ENCODE results near the gene MMP28. TPM values are rescaled to one million over a fixed set of nuclear protein-coding genes. Genes with fewer than 3 reads are reported as not detected.

Gene MMP28
- polyA plus RNA-seq, 3 donors: 1.4 to 1.5 (median 1.4) TPM

- no peak for DNase-seq (ENCODE audit: low read depth in 3 of 3, low spot score in 2 of 3)
These were observed 66.9 kb downstream of the MMP28 start for GRCh38 chr17:35728551-35728950.

GRCh38 chr17:35727635-35728034, 67.8 kb downstream of the MMP28 start:
- no peak for DNase-seq (ENCODE audit: low read depth in 3 of 3, low spot score in 2 of 3)

GRCh38 chr17:35726953-35727460, 68.4 kb downstream of the MMP28 start:
- no peak for DNase-seq (ENCODE audit: low read depth in 3 of 3, low spot score in 2 of 3)

GRCh38 chr17:35726127-35726952, 69.1 kb downstream of the MMP28 start:
- DNase-seq (ENCODE audit: low read depth in 3 of 3, low spot score in 2 of 3): peak in 1 of 3 donors; percentile 51

- DNase-seq (ENCODE audit: low read depth in 3 of 3, low spot score in 2 of 3): no peak
These were observed 69.7 kb downstream of the MMP28 start for GRCh38 chr17:35725802-35726126.

- no peak for DNase-seq (ENCODE audit: low read depth in 3 of 3, low spot score in 2 of 3)
These were observed 70.4 kb downstream of the MMP28 start for GRCh38 chr17:35725058-35725457.

- DNase-seq (ENCODE audit: low read depth in 3 of 3, low spot score in 2 of 3): no peak
These were observed 71.7 kb downstream of the MMP28 start for GRCh38 chr17:35723735-35724134.

- no peak for DNase-seq (ENCODE audit: low read depth in 3 of 3, low spot score in 2 of 3)
These were observed 78.0 kb downstream of the MMP28 start for GRCh38 chr17:35717475-35717874.

GRCh38 chr17:35716897-35717465, 78.5 kb downstream of the MMP28 start:
- DNase-seq (ENCODE audit: low read depth in 3 of 3, low spot score in 2 of 3): no peak

GRCh38 chr17:35716173-35716572, 79.3 kb downstream of the MMP28 start:
- no peak for DNase-seq (ENCODE audit: low read depth in 3 of 3, low spot score in 2 of 3)

Other genes starting within 250 kb of the MMP28 start
- gene SLFN14, start 234.8 kb downstream of the MMP28 start, polyA plus RNA-seq (ENCODE audit: insufficient read length in 3 of 3): under 1 TPM; 0.18 to 0.29 (median 0.24) TPM
- 10 to 100 TPM; 12.1 to 12.7 (median 12.4) TPM for gene PEX12, start 217.1 kb downstream of the MMP28 start, polyA plus RNA-seq (ENCODE audit: insufficient read length in 3 of 3)
- 100 to 1,000 TPM; 133 to 145 (median 137) TPM for gene AP2B1, start 208.3 kb downstream of the MMP28 start, polyA plus RNA-seq (ENCODE audit: insufficient read length in 3 of 3)
- gene RASL10B, start 64.0 kb downstream of the MMP28 start, polyA plus RNA-seq (ENCODE audit: insufficient read length in 3 of 3): 10 to 100 TPM; 10.2 to 12.9 (median 11.2) TPM
- under 1 TPM in 1 of 3 donors, not detected in 2; 0.06 TPM for gene GAS2L2, start 42.4 kb downstream of the MMP28 start, polyA plus RNA-seq (ENCODE audit: insufficient read length in 3 of 3)
- gene C17orf50, start 34.8 kb downstream of the MMP28 start, polyA plus RNA-seq (ENCODE audit: insufficient read length in 3 of 3): not detected
- 100 to 1,000 TPM; 223 to 239 (median 239) TPM for gene TAF15, start 13.8 kb upstream of the MMP28 start, polyA plus RNA-seq (ENCODE audit: insufficient read length in 3 of 3)
- under 1 TPM in 1 of 3 donors, not detected in 2; 0.17 TPM for gene HEATR9, start 73.2 kb upstream of the MMP28 start, polyA plus RNA-seq (ENCODE audit: insufficient read length in 3 of 3)
- 1 to 10 TPM; 1.4 to 2.3 (median 1.6) TPM for gene CCL5, start 84.7 kb upstream of the MMP28 start, polyA plus RNA-seq (ENCODE audit: insufficient read length in 3 of 3)
- gene RDM1, start 135.1 kb upstream of the MMP28 start, polyA plus RNA-seq (ENCODE audit: insufficient read length in 3 of 3): 1 to 10 TPM; 1.9 to 2.6 (median 2.2) TPM
- gene LYZL6, start 148.1 kb upstream of the MMP28 start, polyA plus RNA-seq (ENCODE audit: insufficient read length in 3 of 3): not detected
- gene CCL16, start 185.9 kb upstream of the MMP28 start, polyA plus RNA-seq (ENCODE audit: insufficient read length in 3 of 3): under 1 TPM in 2 of 3 donors, not detected in 1; 0.13 to 0.14 TPM
- 10 to 100 TPM; 14.1 to 25.3 (median 16.3) TPM for gene CCL14, start 191.1 kb upstream of the MMP28 start, polyA plus RNA-seq (ENCODE audit: insufficient read length in 3 of 3)
- gene CCL15, start 205.9 kb upstream of the MMP28 start, polyA plus RNA-seq (ENCODE audit: insufficient read length in 3 of 3): 1 to 10 TPM; 6.4 to 8.1 (median 7.9) TPM
- gene CCL23, start 222.3 kb upstream of the MMP28 start, polyA plus RNA-seq (ENCODE audit: insufficient read length in 3 of 3): under 1 TPM in 1 of 3 donors, not detected in 2; 0.38 TPM

All from right renal cortex interstitium (tissue), 3 donors.